DND-41 (cell line): ENCODE results near the gene KDM5C.

Source experiments
- CTCF ChIP-seq: IDR thresholded peaks from 2 replicates; pipeline ENCODE4 v1.5.1; 2012; ENCODE audit warnings: borderline replicate concordance, low read length, moderate library complexity, mild to moderate bottlenecking; ENCODE audit not compliant: poor library complexity, severe bottlenecking; ENCODE audit errors: extremely low read depth
- EZH2 ChIP-seq: IDR thresholded peaks from 3 replicates; pipeline ENCODE4 v1.6.1; 2012; ENCODE audit warnings: borderline replicate concordance, low read depth, mild to moderate bottlenecking, moderate library complexity, low read length, inconsistent platforms; ENCODE audit not compliant: severe bottlenecking

DNA sequence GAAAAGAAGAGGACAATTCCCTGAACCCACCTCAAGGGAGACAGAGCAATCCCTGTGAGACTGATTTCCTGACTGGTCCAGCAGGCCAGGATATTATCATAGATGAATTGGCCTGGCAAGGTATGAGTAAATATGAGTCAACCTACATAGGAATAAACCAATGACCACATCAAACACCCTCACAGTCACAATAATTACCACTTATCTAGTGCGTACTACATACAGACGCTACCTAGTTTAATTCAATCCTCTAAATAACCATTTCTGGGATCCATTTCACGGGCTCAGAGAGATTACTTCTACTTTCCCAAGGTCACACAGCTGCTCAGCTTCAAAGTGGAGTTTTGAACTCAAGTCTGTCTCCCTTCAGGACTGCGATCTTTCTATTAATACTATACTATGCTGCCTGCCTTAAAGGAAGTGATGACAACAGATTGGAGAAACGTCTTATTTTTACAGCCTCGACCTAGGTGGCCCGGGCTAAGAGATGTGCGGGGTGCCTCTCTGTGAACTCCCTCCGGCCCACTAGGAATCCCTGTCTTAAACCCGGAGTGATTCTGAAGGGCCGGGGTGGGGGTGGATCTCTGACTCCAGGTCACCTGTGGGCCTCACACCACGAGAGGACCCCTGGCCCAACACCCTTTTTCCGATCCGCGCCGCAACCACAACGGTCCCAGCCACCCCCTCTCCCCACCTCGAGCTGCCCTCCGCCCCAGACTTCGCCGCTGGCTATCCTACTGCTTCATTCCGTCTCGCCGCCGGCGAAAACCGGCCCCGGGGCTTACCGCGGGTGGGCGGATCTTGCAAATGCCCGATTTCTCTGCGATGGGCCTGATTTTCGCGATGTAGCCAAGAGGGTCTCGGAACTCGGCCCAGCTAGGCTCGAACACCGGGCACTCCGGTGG is 800 bp downstream of the KDM5C start:
- TF ChIP-seq CTCF (no peak), EZH2 (no peak)
